ENCODE data around the gene CCDC57. TPM values are rescaled to one million over a fixed set of nuclear protein-coding genes. Genes with fewer than 3 reads are reported as not detected.
A peak's percentile ranks its signal among the peaks of the same experiment; 100 is the strongest.

CCDC57 gene
- total RNA-seq, 1 donor from 2014 or later, result 50.5 TPM

- peak overlapping the region; percentile 90 for H3K27ac ChIP-seq
- H3K36me3 ChIP-seq, result no peaks in the 10 kb centered on the region
- H3K27me3 ChIP-seq, result no peaks in the 10 kb centered on the region
- H3K9me3 ChIP-seq, result no peaks in the 10 kb centered on the region
- H3K4me1 ChIP-seq, result peaks cover 44% of the 10 kb centered on the region
- no peak for TF ChIP-seq CTCF (IDR thresholded peaks at IDR 0.05)
- DNase-seq, result no peak
- H3K4me3 ChIP-seq, result peak overlapping the region; percentile 41
- intact Hi-C loops (cut with DNase I), result no loop called here
- ATAC-seq, result no peak
These were observed 107.2 kb downstream of the CCDC57 start for GRCh38 chr17:82105417-82105881.

GRCh38 chr17:82104797-82105416 is 107.7 kb downstream of the CCDC57 start:
- Histone ChIP-seq H3K4me3 (no peak overlapping the region), H3K9me3 (no peaks in the 10 kb centered on the region), H3K36me3 (no peaks in the 10 kb centered on the region), H3K27me3 (no peaks in the 10 kb centered on the region), H3K4me1 (peaks cover 46% of the 10 kb centered on the region), H3K27ac (peak overlapping the region; percentile 90)
- no peak for TF ChIP-seq CTCF (IDR thresholded peaks at IDR 0.05)
- DNase-seq (no peak), ATAC-seq (no peak)
- intact Hi-C loops (cut with DNase I), result no loop called here

GRCh38 chr17:82103553-82104451 is 108.8 kb downstream of the CCDC57 start:
- intact Hi-C loops (cut with DNase I), result no loop called here
- TF ChIP-seq CTCF (IDR thresholded peaks at IDR 0.05), result no peak
- H3K27ac ChIP-seq, result peak overlapping the region; percentile 90
- DNase-seq (peak; percentile 89), ATAC-seq (peak; percentile 56)
- no peak overlapping the region for H3K4me3 ChIP-seq
- H3K27me3 ChIP-seq, result no peaks in the 10 kb centered on the region
- H3K9me3 ChIP-seq, result no peaks in the 10 kb centered on the region
- no peaks in the 10 kb centered on the region for H3K36me3 ChIP-seq
- H3K4me1 ChIP-seq, result peaks cover 55% of the 10 kb centered on the region

GRCh38 chr17:82101767-82102679 is 110.6 kb downstream of the CCDC57 start:
- H3K36me3 ChIP-seq, result no peaks in the 10 kb centered on the region
- H3K9me3 ChIP-seq, result no peaks in the 10 kb centered on the region
- DNase-seq, result no peak
- H3K27ac ChIP-seq, result no peak overlapping the region
- H3K4me3 ChIP-seq, result no peak overlapping the region
- TF ChIP-seq CTCF (IDR thresholded peaks at IDR 0.05), result no peak
- peaks cover 41% of the 10 kb centered on the region for H3K4me1 ChIP-seq
- intact Hi-C loops (cut with DNase I), result no loop called here
- ATAC-seq, result no peak
- no peaks in the 10 kb centered on the region for H3K27me3 ChIP-seq

- Histone ChIP-seq H3K4me3 (no peak overlapping the region), H3K4me1 (peaks cover 41% of the 10 kb centered on the region), H3K27ac (no peak overlapping the region), H3K9me3 (no peaks in the 10 kb centered on the region), H3K27me3 (no peaks in the 10 kb centered on the region), H3K36me3 (no peaks in the 10 kb centered on the region)
- DNase-seq (no peak), ATAC-seq (no peak)
- intact Hi-C loops (cut with DNase I), result no loop called here
- TF ChIP-seq CTCF (IDR thresholded peaks at IDR 0.05), result no peak
These were observed 111.3 kb downstream of the CCDC57 start for GRCh38 chr17:82101301-82101715.

All from upper lobe of right lung (tissue), 1 donor.